NCI-H2196 (cell line): Measurements from ENCODE around the gene CDT1.
A peak's percentile ranks its signal among the peaks of the same experiment; 100 is the strongest.

Experiments
- DNase-seq: peaks from one replicate; lab custom pipeline; 2025; ENCODE audit not compliant: unreplicated experiment; lab: John Stamatoyannopoulos, UW

Gene CDT1

GRCh38 chr16:88854306-88855111 lies 50.9 kb downstream of the CDT1 start:
- DNase-seq: no peak

- no peak for DNase-seq
Measured at GRCh38 chr16:88855176-88855575, 51.6 kb downstream of the CDT1 start.

GRCh38 chr16:88855736-88856121 lies 52.1 kb downstream of the CDT1 start:
- no peak for DNase-seq

GRCh38 chr16:88856122-88856827 lies 52.7 kb downstream of the CDT1 start:
- DNase-seq: no peak

- DNase-seq: peak; percentile 92
Measured at GRCh38 chr16:88856828-88857727, 53.5 kb downstream of the CDT1 start, which contains the start of the genes GALNS and TRAPPC2L. Gene GALNS, minus strand, starts transcription at chr16:88856947. Its CDS starts 70 bp downstream, at chr16:88856877. Gene TRAPPC2L, plus strand, starts transcription at chr16:88857127. Its CDS starts 24 bp downstream, at chr16:88857151.

- DNase-seq: peak; percentile 25
Measured at GRCh38 chr16:88857728-88858339, 54.2 kb downstream of the CDT1 start.
